ENCODE data around the gene MYO6.

The MYO6 gene

DNA sequence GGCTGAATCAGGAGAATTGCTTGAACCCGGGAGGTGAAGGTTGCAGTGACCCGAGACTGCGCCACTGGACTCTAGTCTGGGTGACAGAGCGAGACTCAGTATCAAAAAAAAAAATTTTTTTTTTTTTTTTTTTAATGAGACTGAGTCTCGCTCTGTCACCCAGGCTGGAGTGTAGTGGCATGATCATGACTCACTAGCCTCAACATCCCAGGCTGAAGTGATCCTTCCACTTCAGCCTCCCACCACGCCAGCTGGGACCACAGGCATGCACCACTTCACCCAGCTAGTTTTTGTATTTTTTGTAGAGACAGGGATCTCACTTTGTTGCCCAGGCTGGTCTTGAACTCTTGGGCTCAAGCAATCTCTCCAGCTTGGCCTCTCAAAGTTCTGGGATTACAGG, 53.3 kb downstream of the MYO6 start:
- H4K20me1 ChIP-seq (ENCODE audit: insufficient read depth, low read length, poor library complexity, severe bottlenecking): no peaks in the 10 kb centered on the region
- H3K4me2 ChIP-seq (ENCODE audit: low read depth, low read length, poor library complexity, severe bottlenecking): no peak overlapping the region
- H3K9ac ChIP-seq (ENCODE audit: low read depth, low read length, poor library complexity, severe bottlenecking): no peak overlapping the region
- H3F3A ChIP-seq (ENCODE audit: low read depth): no peaks in the 10 kb centered on the region
- H2AFZ ChIP-seq (ENCODE audit: low read length): no peak overlapping the region
- TF ChIP-seq CTCF (conservative IDR thresholded peaks at IDR 0.05; ENCODE audit: low read length) (no peak), EZH2phosphoT487 (IDR thresholded peaks at IDR 0.05; ENCODE audit: borderline replicate concordance) (no peak)
- H3K79me2 ChIP-seq (ENCODE audit: insufficient read depth, low read length): no peaks in the 10 kb centered on the region
- no peaks in the 10 kb centered on the region for H3K9me3 ChIP-seq (ENCODE audit: insufficient read depth, low read depth, low read length)
- H3K36me3 ChIP-seq (ENCODE audit: insufficient read depth, low read length): no peaks in the 10 kb centered on the region
- no peak overlapping the region for H3K4me3 ChIP-seq (ENCODE audit: low read length, poor library complexity, severe bottlenecking)
- no peaks in the 10 kb centered on the region for H3K4me1 ChIP-seq (ENCODE audit: insufficient read depth, low read length, poor library complexity, severe bottlenecking)
- no peaks in the 10 kb centered on the region for H3K9me2 ChIP-seq (replicated peaks; ENCODE audit: low read depth, low read length)
- no peaks in the 10 kb centered on the region for H3K27me3 ChIP-seq (ENCODE audit: insufficient read depth, low read length, poor library complexity, severe bottlenecking)

- H3K9me2 ChIP-seq (replicated peaks; ENCODE audit: low read depth, low read length): no peaks in the 10 kb centered on the region
- no peaks in the 10 kb centered on the region for H3K4me1 ChIP-seq (ENCODE audit: insufficient read depth, low read length, poor library complexity, severe bottlenecking)
- no peak overlapping the region for H2AFZ ChIP-seq (ENCODE audit: low read length)
- no peaks in the 10 kb centered on the region for H3K9me3 ChIP-seq (ENCODE audit: insufficient read depth, low read depth, low read length)
- no peak overlapping the region for H3K9ac ChIP-seq (ENCODE audit: low read depth, low read length, poor library complexity, severe bottlenecking)
- H3F3A ChIP-seq (ENCODE audit: low read depth): no peaks in the 10 kb centered on the region
- no peaks in the 10 kb centered on the region for H3K36me3 ChIP-seq (ENCODE audit: insufficient read depth, low read length)
- no peaks in the 10 kb centered on the region for H4K20me1 ChIP-seq (ENCODE audit: insufficient read depth, low read length, poor library complexity, severe bottlenecking)
- no peak for TF ChIP-seq EZH2phosphoT487 (IDR thresholded peaks at IDR 0.05; ENCODE audit: borderline replicate concordance)
- TF ChIP-seq CTCF (conservative IDR thresholded peaks at IDR 0.05; ENCODE audit: low read length): no peak
- no peaks in the 10 kb centered on the region for H3K27me3 ChIP-seq (ENCODE audit: insufficient read depth, low read length, poor library complexity, severe bottlenecking)
- no peak overlapping the region for H3K4me2 ChIP-seq (ENCODE audit: low read depth, low read length, poor library complexity, severe bottlenecking)
- H3K4me3 ChIP-seq (ENCODE audit: low read length, poor library complexity, severe bottlenecking): no peak overlapping the region
- H3K79me2 ChIP-seq (ENCODE audit: insufficient read depth, low read length): no peaks in the 10 kb centered on the region
These were observed 59.5 kb downstream of the MYO6 start for GRCh38 chr6:75808507-75808906.

- Histone ChIP-seq H3F3A (ENCODE audit: low read depth) (no peaks in the 10 kb centered on the region), H3K27me3 (ENCODE audit: insufficient read depth, low read length, poor library complexity, severe bottlenecking) (no peaks in the 10 kb centered on the region), H3K9me3 (ENCODE audit: insufficient read depth, low read depth, low read length) (no peaks in the 10 kb centered on the region), H3K4me3 (ENCODE audit: low read length, poor library complexity, severe bottlenecking) (no peak overlapping the region), H3K36me3 (ENCODE audit: insufficient read depth, low read length) (no peaks in the 10 kb centered on the region), H3K9me2 (replicated peaks; ENCODE audit: low read depth, low read length) (0 out of 2 replicates have a peak, but pooled peaks cover 12% of the 10 kb centered on the region), H4K20me1 (ENCODE audit: insufficient read depth, low read length, poor library complexity, severe bottlenecking) (no peaks in the 10 kb centered on the region), H3K4me2 (ENCODE audit: low read depth, low read length, poor library complexity, severe bottlenecking) (no peak overlapping the region), H3K9ac (ENCODE audit: low read depth, low read length, poor library complexity, severe bottlenecking) (no peak overlapping the region), H2AFZ (ENCODE audit: low read length) (no peak overlapping the region), H3K4me1 (ENCODE audit: insufficient read depth, low read length, poor library complexity, severe bottlenecking) (no peaks in the 10 kb centered on the region), H3K79me2 (ENCODE audit: insufficient read depth, low read length) (no peaks in the 10 kb centered on the region)
- TF ChIP-seq EZH2phosphoT487 (IDR thresholded peaks at IDR 0.05; ENCODE audit: borderline replicate concordance) (no peak), CTCF (conservative IDR thresholded peaks at IDR 0.05; ENCODE audit: low read length) (no peak)
These were observed 63.5 kb downstream of the MYO6 start for GRCh38 chr6:75812560-75812959.

All from Loucy (cell line).